Neuron (in vitro differentiated cells): Measurements from ENCODE around the gene RYR2.

Experiments
- H2AFZ ChIP-seq: one replicate; pipeline ENCODE4 v1.6.1; 2013; ENCODE audit warnings: low read depth, mild to moderate bottlenecking, inconsistent platforms, low read length, moderate library complexity
- H3K27me3 ChIP-seq: one replicate; pipeline ENCODE4 v1.6.1; 2013; ENCODE audit warnings: low read length; ENCODE audit not compliant: insufficient read depth
- H3K36me3 ChIP-seq: one replicate; pipeline ENCODE4 v1.6.1; 2013; ENCODE audit warnings: low read length; ENCODE audit not compliant: insufficient read depth
- H3K4me1 ChIP-seq: one replicate; pipeline ENCODE4 v1.6.1; 2013; ENCODE audit warnings: low read length; ENCODE audit not compliant: insufficient read depth
- H3K4me3 ChIP-seq: 2 replicates; pipeline ENCODE4 v1.5.1; 2013; ENCODE audit warnings: mild to moderate bottlenecking, low read length, moderate library complexity
- H3K9me3 ChIP-seq: one replicate; pipeline ENCODE4 v1.6.1; 2013; ENCODE audit warnings: low read length

Gene RYR2

GRCh38 chr1:237467320-237467719 is 425.3 kb downstream of the RYR2 start:
- Histone ChIP-seq H3K4me1 (no peaks in the 10 kb centered on the region), H3K27me3 (no peaks in the 10 kb centered on the region), H2AFZ (no peak overlapping the region), H3K9me3 (no peaks in the 10 kb centered on the region), H3K4me3 (no peak overlapping the region), H3K36me3 (no peaks in the 10 kb centered on the region)

GRCh38 chr1:237470712-237471338 is 428.8 kb downstream of the RYR2 start:
- Histone ChIP-seq H3K9me3 (no peaks in the 10 kb centered on the region), H3K4me3 (no peak overlapping the region), H3K27me3 (no peaks in the 10 kb centered on the region), H3K36me3 (no peaks in the 10 kb centered on the region), H2AFZ (peak overlapping the region; percentile 51), H3K4me1 (no peaks in the 10 kb centered on the region)

- H3K4me1 ChIP-seq, result no peaks in the 10 kb centered on the region
- H3K36me3 ChIP-seq, result no peaks in the 10 kb centered on the region
- H3K4me3 ChIP-seq, result no peak overlapping the region
- no peaks in the 10 kb centered on the region for H3K27me3 ChIP-seq
- H3K9me3 ChIP-seq, result no peaks in the 10 kb centered on the region
- peak overlapping the region; percentile 51 for H2AFZ ChIP-seq
These were observed 429.4 kb downstream of the RYR2 start for GRCh38 chr1:237471377-237471776.

GRCh38 chr1:237471956-237472355 is 430.0 kb downstream of the RYR2 start:
- no peak overlapping the region for H3K4me3 ChIP-seq
- H3K4me1 ChIP-seq, result no peaks in the 10 kb centered on the region
- no peaks in the 10 kb centered on the region for H3K36me3 ChIP-seq
- H3K27me3 ChIP-seq, result no peaks in the 10 kb centered on the region
- H2AFZ ChIP-seq, result no peak overlapping the region
- no peaks in the 10 kb centered on the region for H3K9me3 ChIP-seq

GRCh38 chr1:237473854-237474253 is 431.9 kb downstream of the RYR2 start:
- Histone ChIP-seq H2AFZ (no peak overlapping the region), H3K36me3 (no peaks in the 10 kb centered on the region), H3K4me1 (no peaks in the 10 kb centered on the region), H3K4me3 (no peak overlapping the region), H3K9me3 (no peaks in the 10 kb centered on the region), H3K27me3 (no peaks in the 10 kb centered on the region)

GRCh38 chr1:237478082-237478481 is 436.1 kb downstream of the RYR2 start:
- H3K27me3 ChIP-seq, result no peaks in the 10 kb centered on the region
- no peaks in the 10 kb centered on the region for H3K4me1 ChIP-seq
- H2AFZ ChIP-seq, result no peak overlapping the region
- no peaks in the 10 kb centered on the region for H3K36me3 ChIP-seq
- H3K9me3 ChIP-seq, result no peaks in the 10 kb centered on the region
- no peak overlapping the region for H3K4me3 ChIP-seq

- H3K27me3 ChIP-seq, result no peaks in the 10 kb centered on the region
- H2AFZ ChIP-seq, result no peak overlapping the region
- no peak overlapping the region for H3K4me3 ChIP-seq
- H3K36me3 ChIP-seq, result no peaks in the 10 kb centered on the region
- H3K9me3 ChIP-seq, result no peaks in the 10 kb centered on the region
- H3K4me1 ChIP-seq, result no peaks in the 10 kb centered on the region
These were observed 436.9 kb downstream of the RYR2 start for GRCh38 chr1:237478842-237479241.

GRCh38 chr1:237482777-237483176 is 440.8 kb downstream of the RYR2 start:
- Histone ChIP-seq H3K9me3 (no peaks in the 10 kb centered on the region), H2AFZ (no peak overlapping the region), H3K27me3 (no peaks in the 10 kb centered on the region), H3K4me3 (no peak overlapping the region), H3K36me3 (no peaks in the 10 kb centered on the region), H3K4me1 (no peaks in the 10 kb centered on the region)

GRCh38 chr1:237492359-237492758 is 450.4 kb downstream of the RYR2 start:
- H3K4me1 ChIP-seq, result no peaks in the 10 kb centered on the region

GRCh38 chr1:237500566-237500965 is 458.6 kb downstream of the RYR2 start:
- no peaks in the 10 kb centered on the region for H3K36me3 ChIP-seq
- no peaks in the 10 kb centered on the region for H3K9me3 ChIP-seq
- no peaks in the 10 kb centered on the region for H3K27me3 ChIP-seq
- no peaks in the 10 kb centered on the region for H3K4me1 ChIP-seq
- no peak overlapping the region for H2AFZ ChIP-seq
- H3K4me3 ChIP-seq, result no peak overlapping the region

More at GRCh38 chr1:237492359-237492758, 450.4 kb downstream of the RYR2 start:
- Histone ChIP-seq H3K27me3 (no peaks in the 10 kb centered on the region), H3K4me3 (no peak overlapping the region), H3K9me3 (no peaks in the 10 kb centered on the region), H2AFZ (no peak overlapping the region), H3K36me3 (no peaks in the 10 kb centered on the region)

GRCh38 chr1:237503292-237503691 is 461.3 kb downstream of the RYR2 start:
- Histone ChIP-seq H3K36me3 (no peaks in the 10 kb centered on the region), H2AFZ (no peak overlapping the region), H3K4me1 (no peaks in the 10 kb centered on the region), H3K9me3 (no peaks in the 10 kb centered on the region), H3K4me3 (no peak overlapping the region), H3K27me3 (no peaks in the 10 kb centered on the region)

- Histone ChIP-seq H2AFZ (no peak overlapping the region), H3K9me3 (no peaks in the 10 kb centered on the region), H3K27me3 (no peaks in the 10 kb centered on the region), H3K36me3 (no peaks in the 10 kb centered on the region), H3K4me1 (no peaks in the 10 kb centered on the region), H3K4me3 (no peak overlapping the region)
These were observed 465.0 kb downstream of the RYR2 start for GRCh38 chr1:237507005-237507404.

GRCh38 chr1:237509748-237510147 is 467.8 kb downstream of the RYR2 start:
- H3K9me3 ChIP-seq, result no peaks in the 10 kb centered on the region
- H2AFZ ChIP-seq, result no peak overlapping the region
- no peaks in the 10 kb centered on the region for H3K4me1 ChIP-seq
- H3K27me3 ChIP-seq, result no peaks in the 10 kb centered on the region
- H3K36me3 ChIP-seq, result no peaks in the 10 kb centered on the region
- H3K4me3 ChIP-seq, result no peak overlapping the region

GRCh38 chr1:237525102-237525501 is 483.1 kb downstream of the RYR2 start:
- H3K27me3 ChIP-seq, result no peaks in the 10 kb centered on the region
- H3K4me1 ChIP-seq, result no peaks in the 10 kb centered on the region
- no peaks in the 10 kb centered on the region for H3K9me3 ChIP-seq
- H3K36me3 ChIP-seq, result no peaks in the 10 kb centered on the region
- H2AFZ ChIP-seq, result no peak overlapping the region
- H3K4me3 ChIP-seq, result no peak overlapping the region
